Nasal cavity respiratory epithelium epithelial cell of viscerocranial mucosa (primary cell): ENCODE measurements around the gene TM7SF3. TPM values are rescaled to one million over a fixed set of nuclear protein-coding genes. Genes with fewer than 3 reads are reported as not detected.

Experiments
- total RNA-seq: library from RNA; depleted of rRNA; stranded (reverse); fragments of >200 nt; gene quantifications from 2 replicates; pipeline ENCODE4 v1.2.3, GENCODE V29; 2014

The TM7SF3 gene, protein sequence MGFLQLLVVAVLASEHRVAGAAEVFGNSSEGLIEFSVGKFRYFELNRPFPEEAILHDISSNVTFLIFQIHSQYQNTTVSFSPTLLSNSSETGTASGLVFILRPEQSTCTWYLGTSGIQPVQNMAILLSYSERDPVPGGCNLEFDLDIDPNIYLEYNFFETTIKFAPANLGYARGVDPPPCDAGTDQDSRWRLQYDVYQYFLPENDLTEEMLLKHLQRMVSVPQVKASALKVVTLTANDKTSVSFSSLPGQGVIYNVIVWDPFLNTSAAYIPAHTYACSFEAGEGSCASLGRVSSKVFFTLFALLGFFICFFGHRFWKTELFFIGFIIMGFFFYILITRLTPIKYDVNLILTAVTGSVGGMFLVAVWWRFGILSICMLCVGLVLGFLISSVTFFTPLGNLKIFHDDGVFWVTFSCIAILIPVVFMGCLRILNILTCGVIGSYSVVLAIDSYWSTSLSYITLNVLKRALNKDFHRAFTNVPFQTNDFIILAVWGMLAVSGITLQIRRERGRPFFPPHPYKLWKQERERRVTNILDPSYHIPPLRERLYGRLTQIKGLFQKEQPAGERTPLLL
- 357 and 478 TPM in 2 replicates for total RNA-seq

GRCh38 chr12:27014085-27014858, at the start of gene TM7SF3:
Gene TM7SF3, minus strand, starts transcription at chr12:27014384. Its CDS starts 216 bp downstream, at chr12:27014168.

DNA sequence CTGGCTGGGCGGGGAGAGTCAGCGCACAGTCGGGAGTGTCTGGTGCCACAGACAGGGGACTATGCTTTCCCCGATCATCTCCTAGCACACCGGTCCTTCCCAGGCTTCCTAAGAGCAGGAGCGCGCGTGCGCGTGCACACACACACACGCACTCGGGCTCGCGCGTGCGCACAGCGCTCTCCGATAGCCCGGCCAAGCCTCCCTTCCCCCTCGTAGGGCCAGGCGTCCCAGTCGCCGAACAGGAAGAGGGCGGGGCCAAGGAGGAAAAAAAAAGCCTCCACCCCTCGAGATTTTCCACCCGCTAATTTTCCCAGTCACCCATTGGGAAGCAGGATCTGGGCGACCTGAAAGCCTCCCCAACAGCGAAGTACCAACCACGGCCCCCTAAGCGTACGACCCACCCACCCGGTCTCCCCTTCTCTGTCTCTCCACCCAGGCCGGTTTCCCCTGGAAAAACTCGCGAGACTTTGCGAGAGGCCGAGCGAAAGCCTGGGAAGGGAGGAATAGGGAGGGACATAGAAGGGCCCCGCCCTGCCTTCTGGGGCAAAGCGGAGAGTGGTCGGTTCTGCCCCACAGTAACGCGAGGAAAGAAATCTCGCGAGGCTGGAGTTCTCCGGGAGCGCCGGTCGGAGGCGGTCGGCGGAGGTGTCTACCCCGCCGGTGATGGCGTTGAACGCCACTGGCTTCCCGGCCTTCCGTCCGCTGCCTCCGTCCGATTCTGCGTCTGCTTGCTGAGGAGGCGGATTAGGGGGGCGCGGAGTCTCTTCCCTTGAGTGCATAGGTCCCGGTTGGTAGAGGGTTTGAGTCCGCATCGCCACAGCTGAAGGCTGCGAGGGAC, 76.1 kb downstream of the TM7SF3 start, which contains the start of the genes FGFR1OP2 and INTS13:
Gene FGFR1OP2 (plus strand): TSS at position 608 of the 838 bp plus-strand sequence. CDS start 15,689 bp downstream, outside the sequence.
Gene INTS13 (minus strand): TSS at position 119 of the 838 bp plus-strand sequence. CDS start 1,178 bp downstream, outside the sequence.

Other genes starting within 250 kb of the TM7SF3 start
- 13.3 and 18.5 TPM in 2 replicates for gene ITPR2, start 181.2 kb downstream of the TM7SF3 start, total RNA-seq
- 41.1 and 53.3 TPM in 2 replicates for gene INTS13, start 76.4 kb downstream of the TM7SF3 start, total RNA-seq
- 41.7 and 56.2 TPM in 2 replicates for gene FGFR1OP2, start 75.9 kb downstream of the TM7SF3 start, total RNA-seq
- gene MED21, start 8.2 kb upstream of the TM7SF3 start, total RNA-seq = 79.7 and 94.3 TPM in 2 replicates
- not detected in 2 replicates for gene C12orf71, start 68.2 kb upstream of the TM7SF3 start, total RNA-seq
- gene STK38L, start 229.9 kb upstream of the TM7SF3 start, total RNA-seq = 30.8 and 113 TPM in 2 replicates